ENCODE results near the gene DNAJC7. TPM values are rescaled to one million over a fixed set of nuclear protein-coding genes. Genes with fewer than 3 reads are reported as not detected.

Gene DNAJC7, protein sequence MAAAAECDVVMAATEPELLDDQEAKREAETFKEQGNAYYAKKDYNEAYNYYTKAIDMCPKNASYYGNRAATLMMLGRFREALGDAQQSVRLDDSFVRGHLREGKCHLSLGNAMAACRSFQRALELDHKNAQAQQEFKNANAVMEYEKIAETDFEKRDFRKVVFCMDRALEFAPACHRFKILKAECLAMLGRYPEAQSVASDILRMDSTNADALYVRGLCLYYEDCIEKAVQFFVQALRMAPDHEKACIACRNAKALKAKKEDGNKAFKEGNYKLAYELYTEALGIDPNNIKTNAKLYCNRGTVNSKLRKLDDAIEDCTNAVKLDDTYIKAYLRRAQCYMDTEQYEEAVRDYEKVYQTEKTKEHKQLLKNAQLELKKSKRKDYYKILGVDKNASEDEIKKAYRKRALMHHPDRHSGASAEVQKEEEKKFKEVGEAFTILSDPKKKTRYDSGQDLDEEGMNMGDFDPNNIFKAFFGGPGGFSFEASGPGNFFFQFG
- 83.4 and 97.3 TPM in 2 replicates for total RNA-seq (2014; rRNA removed; shearing (Covaris generic))

DNA sequence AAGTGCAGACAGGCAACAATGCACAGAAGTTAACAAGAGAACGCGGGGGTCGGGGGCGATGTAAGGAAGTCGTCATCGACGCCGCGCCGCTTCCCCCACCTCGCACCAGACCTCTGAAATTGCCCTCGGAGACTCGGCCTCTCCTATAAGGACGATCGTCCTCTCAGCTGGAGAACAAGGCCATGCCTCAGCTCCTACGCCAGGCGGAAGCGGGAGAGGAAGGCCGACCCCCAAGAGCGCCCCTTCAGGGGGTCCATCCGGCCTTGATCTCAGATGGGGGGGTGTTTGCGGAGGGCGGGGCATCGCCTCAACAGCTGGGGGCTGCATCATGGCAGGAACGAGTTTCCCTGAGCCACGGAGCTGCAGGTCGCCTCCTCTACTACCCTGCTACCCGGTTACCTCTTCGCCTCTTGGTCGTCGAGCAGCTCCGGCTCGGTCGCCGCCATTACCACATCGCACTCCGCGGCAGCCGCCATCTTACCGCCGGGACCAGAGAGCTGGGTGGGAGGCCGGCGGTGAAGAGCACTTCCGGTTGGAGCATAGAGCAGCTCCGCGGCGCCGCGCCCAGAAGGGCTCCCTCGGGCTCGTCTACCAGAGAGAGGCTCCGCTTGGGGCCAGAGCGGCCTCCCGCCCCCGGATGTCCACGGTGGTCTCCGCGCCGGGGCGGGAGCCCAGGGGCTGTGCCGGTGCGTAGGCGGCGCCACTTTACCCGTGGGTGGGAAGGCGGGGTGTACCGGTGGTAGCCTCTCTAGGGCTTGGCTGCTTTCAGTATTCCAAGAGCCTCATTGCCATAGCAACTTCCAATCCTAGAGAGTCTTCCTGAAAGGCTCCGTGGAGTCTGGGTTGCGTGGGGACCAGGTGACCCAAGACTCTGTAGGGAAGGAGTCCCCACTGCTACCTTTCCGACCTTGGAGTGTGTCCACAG, at the start of gene DNAJC7:
TSS of gene DNAJC7 (minus strand) at position 499 of the 925 bp plus-strand sequence. CDS start at position 476, 23 bp downstream.
- peak; percentile 97 for DNase-seq
- peak within 1 kb of the TSS; percentile 91 for H3K4me3 ChIP-seq (ENCODE audit: insufficient read depth, low read depth, low read length)
- no peaks in the 10 kb centered on the region for H3K27me3 ChIP-seq (ENCODE audit: control insufficient read depth, insufficient read depth, low read length)
- H3K36me3 ChIP-seq (replicated peaks; ENCODE audit: control insufficient read depth, insufficient read depth, low read length), result peaks cover 7% of the 10 kb centered on the region

DNA sequence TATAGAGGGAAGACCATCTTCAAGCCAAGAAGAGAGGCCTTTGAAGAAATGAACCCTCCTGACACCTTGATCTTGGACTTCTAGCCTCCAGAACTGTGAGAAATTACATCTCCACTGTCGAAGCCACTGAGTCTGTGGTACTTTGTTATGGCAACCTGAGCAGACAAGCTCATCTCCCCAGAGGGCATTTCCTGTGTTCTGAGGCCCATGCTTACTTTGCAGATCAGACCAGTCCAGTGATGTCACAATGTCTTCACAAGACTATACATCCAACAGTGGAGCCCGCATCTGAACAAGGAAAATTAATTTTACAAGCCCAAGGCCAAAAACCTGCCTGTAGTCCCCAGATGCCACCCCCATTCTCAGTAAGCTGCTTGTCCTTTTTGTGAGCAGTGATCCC, 48.0 kb upstream of the DNAJC7 start:
- no peak for DNase-seq
- Histone ChIP-seq H3K36me3 (replicated peaks; ENCODE audit: control insufficient read depth, insufficient read depth, low read length) (no peaks in the 10 kb centered on the region), H3K27me3 (ENCODE audit: control insufficient read depth, insufficient read depth, low read length) (no peaks in the 10 kb centered on the region), H3K4me3 (ENCODE audit: insufficient read depth, low read depth, low read length) (no peak overlapping the region)

- peak; percentile 54 for DNase-seq
- no peak overlapping the region for H3K4me3 ChIP-seq (ENCODE audit: insufficient read depth, low read depth, low read length)
- H3K27me3 ChIP-seq (ENCODE audit: control insufficient read depth, insufficient read depth, low read length), result no peaks in the 10 kb centered on the region
- H3K36me3 ChIP-seq (replicated peaks; ENCODE audit: control insufficient read depth, insufficient read depth, low read length), result no peaks in the 10 kb centered on the region
Measured at GRCh38 chr17:42062681-42063080, 45.4 kb upstream of the DNAJC7 start.

- Histone ChIP-seq H3K4me3 (ENCODE audit: insufficient read depth, low read depth, low read length) (no peak overlapping the region), H3K27me3 (ENCODE audit: control insufficient read depth, insufficient read depth, low read length) (no peaks in the 10 kb centered on the region), H3K36me3 (replicated peaks; ENCODE audit: control insufficient read depth, insufficient read depth, low read length) (no peaks in the 10 kb centered on the region)
- peak; percentile 54 for DNase-seq
Measured at GRCh38 chr17:42061646-42062487, 44.6 kb upstream of the DNAJC7 start.

DNA sequence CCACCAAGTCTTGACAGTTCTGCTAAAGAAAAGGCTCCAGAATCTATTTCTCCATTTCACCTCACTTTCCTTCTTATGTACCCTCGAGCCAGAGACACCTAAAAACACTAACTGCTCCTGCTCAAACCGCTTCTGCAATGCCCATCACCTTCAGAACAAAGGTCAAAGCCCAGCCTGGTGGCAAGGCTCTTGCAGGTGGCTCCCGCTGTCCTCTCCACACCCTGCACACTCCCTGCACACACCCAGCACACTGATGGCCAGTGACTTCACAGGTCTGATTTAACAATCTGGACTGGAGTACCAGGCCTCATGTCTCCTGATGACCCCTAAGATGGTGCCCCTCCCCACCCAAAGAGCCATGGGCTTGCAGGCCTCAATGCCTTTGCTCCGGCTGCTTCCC, 43.0 kb upstream of the DNAJC7 start:
- H3K4me3 ChIP-seq (ENCODE audit: insufficient read depth, low read depth, low read length), result no peak overlapping the region
- DNase-seq, result no peak
- no peaks in the 10 kb centered on the region for H3K27me3 ChIP-seq (ENCODE audit: control insufficient read depth, insufficient read depth, low read length)
- no peaks in the 10 kb centered on the region; the same call in 1 of the 2 replicates for H3K36me3 ChIP-seq (replicated peaks; ENCODE audit: control insufficient read depth, insufficient read depth, low read length)

DNA sequence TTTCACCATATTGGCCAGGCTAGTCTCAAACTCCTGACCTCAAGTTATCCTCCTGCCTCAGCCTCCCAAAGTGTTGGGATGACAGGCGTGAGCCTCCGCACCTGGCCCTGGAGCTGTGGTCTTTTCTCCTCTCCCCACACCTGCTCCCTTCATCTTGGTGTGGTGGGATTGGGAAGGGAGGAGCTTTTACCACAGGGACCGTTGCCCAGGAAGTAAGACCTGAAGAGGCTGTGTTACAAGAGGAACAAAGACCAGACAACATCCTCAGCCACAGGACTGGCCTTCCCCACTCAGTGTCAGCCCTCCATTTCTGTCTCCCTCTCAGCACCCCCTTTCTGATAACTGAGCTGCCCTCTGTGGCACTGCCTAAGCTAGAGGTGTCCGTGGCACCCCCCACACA, 42.6 kb upstream of the DNAJC7 start:
- DNase-seq, result no peak
- no peak overlapping the region for H3K4me3 ChIP-seq (ENCODE audit: insufficient read depth, low read depth, low read length)
- H3K36me3 ChIP-seq (replicated peaks; ENCODE audit: control insufficient read depth, insufficient read depth, low read length), result no peaks in the 10 kb centered on the region; the same call in 1 of the 2 replicates
- no peaks in the 10 kb centered on the region for H3K27me3 ChIP-seq (ENCODE audit: control insufficient read depth, insufficient read depth, low read length)

DNA sequence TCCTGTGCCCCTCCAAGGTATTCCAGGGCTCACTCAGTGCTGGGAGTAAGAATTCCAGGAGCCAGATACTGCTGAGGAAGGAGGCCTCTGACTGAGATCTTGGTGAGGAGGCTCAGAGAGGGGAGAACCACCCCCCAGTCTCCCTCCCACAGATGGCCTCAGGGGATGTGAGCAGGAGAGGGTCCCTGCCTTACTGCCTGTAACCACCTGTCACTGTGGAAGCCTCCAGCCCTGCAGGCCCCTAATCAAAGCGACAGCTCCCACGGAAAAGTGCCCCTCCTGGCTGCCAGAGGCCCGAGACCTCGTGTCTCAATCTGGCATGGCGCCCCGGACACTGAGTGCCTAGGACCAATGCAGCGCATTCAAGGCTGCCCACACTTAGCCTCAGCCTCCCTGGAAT, 40.8 kb upstream of the DNAJC7 start:
- Histone ChIP-seq H3K4me3 (ENCODE audit: insufficient read depth, low read depth, low read length) (no peak overlapping the region), H3K27me3 (ENCODE audit: control insufficient read depth, insufficient read depth, low read length) (peaks cover 3% of the 10 kb centered on the region; the same call in 1 of the 2 replicates), H3K36me3 (replicated peaks; ENCODE audit: control insufficient read depth, insufficient read depth, low read length) (no peaks in the 10 kb centered on the region; the same call in 1 of the 2 replicates)
- no peak for DNase-seq

DNA sequence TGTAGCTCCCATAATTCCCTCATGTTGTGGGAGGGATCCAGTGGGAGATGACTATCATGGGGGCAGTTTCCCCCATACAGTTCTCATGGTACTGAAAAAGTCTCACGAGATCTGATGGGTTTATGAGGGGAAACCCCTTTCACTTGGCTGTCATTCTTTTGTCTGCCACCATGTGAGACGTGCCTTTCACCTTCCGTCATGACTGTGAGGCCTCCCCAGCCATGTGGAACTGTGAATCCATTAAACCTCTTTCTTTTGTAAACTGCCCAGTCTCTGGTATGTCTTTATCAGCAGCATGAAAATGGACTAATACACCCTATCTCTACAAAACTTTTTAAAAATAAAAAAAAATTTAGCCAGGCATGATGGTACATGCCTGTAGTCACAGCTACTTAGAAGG, 39.4 kb upstream of the DNAJC7 start:
- DNase-seq, result no peak
- no peaks in the 10 kb centered on the region; the same call in 1 of the 2 replicates for H3K36me3 ChIP-seq (replicated peaks; ENCODE audit: control insufficient read depth, insufficient read depth, low read length)
- no peak overlapping the region for H3K4me3 ChIP-seq (ENCODE audit: insufficient read depth, low read depth, low read length)
- H3K27me3 ChIP-seq (ENCODE audit: control insufficient read depth, insufficient read depth, low read length), result peaks cover 3% of the 10 kb centered on the region; the same call in 1 of the 2 replicates

- no peak overlapping the region for H3K4me3 ChIP-seq (ENCODE audit: insufficient read depth, low read depth, low read length)
- H3K36me3 ChIP-seq (replicated peaks; ENCODE audit: control insufficient read depth, insufficient read depth, low read length), result no peaks in the 10 kb centered on the region; the same call in 1 of the 2 replicates
- no peak for DNase-seq
- peaks cover 8% of the 10 kb centered on the region; the same call in 1 of the 2 replicates for H3K27me3 ChIP-seq (ENCODE audit: control insufficient read depth, insufficient read depth, low read length)
Measured at GRCh38 chr17:42055496-42055895, 38.3 kb upstream of the DNAJC7 start.

DNA sequence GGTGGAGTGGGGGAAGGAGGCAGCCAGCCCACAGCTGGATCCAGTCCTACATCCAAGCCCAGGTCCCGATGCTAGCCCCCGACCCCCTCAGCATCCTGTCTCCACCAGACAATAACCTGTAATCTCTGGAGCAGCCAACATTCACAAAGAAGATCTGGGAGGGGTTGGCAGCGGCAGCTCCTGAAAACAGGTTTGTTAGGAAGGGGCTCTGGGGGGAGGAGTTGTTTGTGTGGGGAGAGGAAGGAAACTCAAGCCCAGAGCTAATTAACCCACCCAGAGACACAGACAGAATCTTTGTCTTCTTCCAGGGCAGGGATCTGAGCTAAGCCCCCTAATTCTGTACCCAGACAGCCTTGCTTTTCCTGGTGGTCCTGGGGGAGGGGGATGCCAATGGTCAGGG, 37.8 kb upstream of the DNAJC7 start:
- H3K4me3 ChIP-seq (ENCODE audit: insufficient read depth, low read depth, low read length), result no peak overlapping the region
- peaks cover 8% of the 10 kb centered on the region; the same call in 1 of the 2 replicates for H3K27me3 ChIP-seq (ENCODE audit: control insufficient read depth, insufficient read depth, low read length)
- DNase-seq, result peak; percentile 66
- no peaks in the 10 kb centered on the region; the same call in 1 of the 2 replicates for H3K36me3 ChIP-seq (replicated peaks; ENCODE audit: control insufficient read depth, insufficient read depth, low read length)

DNA sequence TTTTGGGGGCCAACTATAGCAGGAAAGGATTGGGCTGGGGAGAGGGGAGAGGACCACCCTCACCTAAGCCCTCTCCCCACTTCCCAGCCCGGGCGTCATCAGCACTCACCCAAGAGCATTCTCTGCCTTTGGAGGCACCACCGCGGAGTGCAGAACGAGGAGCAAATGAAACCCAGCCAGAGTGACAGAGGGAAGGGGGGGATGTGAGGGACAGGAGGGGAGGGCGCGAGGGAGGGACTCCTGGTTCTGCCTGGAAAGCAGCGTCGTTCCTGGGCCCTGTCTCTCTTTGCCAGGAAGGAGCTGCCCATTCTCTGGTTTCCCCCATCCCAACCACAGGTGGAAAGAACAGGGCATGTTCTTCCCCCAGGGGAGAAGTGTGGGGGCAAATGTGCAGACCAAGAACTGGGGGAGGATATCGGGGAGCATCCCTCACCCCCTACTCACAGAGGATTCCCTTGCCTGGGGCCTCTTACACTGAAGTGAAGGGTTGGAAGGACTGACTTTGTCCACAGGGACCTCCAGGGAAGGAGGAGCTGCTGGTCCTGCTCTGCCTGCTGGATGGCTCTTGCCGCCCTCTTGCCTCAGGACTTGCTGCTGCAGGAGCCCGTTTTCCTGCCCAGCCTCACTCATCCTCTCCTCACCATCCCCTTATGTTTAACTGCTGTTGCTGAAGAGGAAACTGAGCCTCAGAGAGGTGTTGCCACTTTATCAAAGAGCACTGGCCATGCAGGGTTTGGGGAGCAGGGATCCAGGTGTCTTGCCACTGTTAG, 36.7 kb upstream of the DNAJC7 start:
- H3K27me3 ChIP-seq (ENCODE audit: control insufficient read depth, insufficient read depth, low read length), result peaks cover 13% of the 10 kb centered on the region
- peak; percentile 67 for DNase-seq
- no peaks in the 10 kb centered on the region; the same call in 1 of the 2 replicates for H3K36me3 ChIP-seq (replicated peaks; ENCODE audit: control insufficient read depth, insufficient read depth, low read length)
- no peak overlapping the region for H3K4me3 ChIP-seq (ENCODE audit: insufficient read depth, low read depth, low read length)

DNA sequence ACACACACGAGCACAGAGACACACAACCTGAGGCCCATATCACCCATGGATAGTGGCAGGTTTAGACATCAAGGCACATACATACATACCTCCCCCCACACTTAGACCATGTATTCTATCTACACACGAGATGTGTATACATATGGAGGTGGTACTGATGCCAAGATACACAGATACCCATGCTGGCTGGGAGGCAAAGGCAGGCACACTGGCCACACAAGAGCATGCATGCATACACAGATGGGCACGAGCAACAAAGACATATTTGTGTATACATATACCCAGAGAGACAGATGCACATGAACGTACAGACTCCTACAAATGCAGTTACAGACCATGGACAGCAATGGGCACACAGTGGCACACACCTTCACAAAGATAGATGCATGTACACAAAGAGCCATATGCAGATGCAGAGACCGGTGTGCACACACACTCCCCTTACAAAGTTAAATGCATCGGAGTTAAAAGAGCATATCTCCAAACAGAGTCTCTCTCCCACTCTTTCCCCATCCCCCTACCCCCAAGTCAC, 35.2 kb upstream of the DNAJC7 start:
- Histone ChIP-seq H3K36me3 (replicated peaks; ENCODE audit: control insufficient read depth, insufficient read depth, low read length) (no peaks in the 10 kb centered on the region; the same call in 1 of the 2 replicates), H3K4me3 (ENCODE audit: insufficient read depth, low read depth, low read length) (no peak overlapping the region), H3K27me3 (ENCODE audit: control insufficient read depth, insufficient read depth, low read length) (peaks cover 13% of the 10 kb centered on the region)
- no peak for DNase-seq

- Histone ChIP-seq H3K36me3 (replicated peaks; ENCODE audit: control insufficient read depth, insufficient read depth, low read length) (no peaks in the 10 kb centered on the region; the same call in 1 of the 2 replicates), H3K4me3 (ENCODE audit: insufficient read depth, low read depth, low read length) (no peak overlapping the region)
- no peak for DNase-seq
Measured at GRCh38 chr17:42051645-42052044, 34.4 kb upstream of the DNAJC7 start.

More at GRCh38 chr17:42051645-42052044, 34.4 kb upstream of the DNAJC7 start:
- peaks cover 13% of the 10 kb centered on the region for H3K27me3 ChIP-seq (ENCODE audit: control insufficient read depth, insufficient read depth, low read length)

Data from H7 (cell line).